HepG2 (cell line): Measurements from ENCODE around the gene EEIG1. TPM values are rescaled to one million over a fixed set of nuclear protein-coding genes. Genes with fewer than 3 reads are reported as not detected.

ENCODE experiments used
- BRD4 ChIP-seq: sonication (generic); formaldehyde crosslinking; IDR thresholded peaks from 2 replicates; pipeline ENCODE4 v1.4.0; 2020; ENCODE audit warnings: missing genetic modification reagents
- HDAC6 ChIP-seq: fragments of 200-600 bp; sonication (generic); IDR thresholded peaks from 2 replicates; pipeline ENCODE4 v1.7.0; 2017; ENCODE audit warnings: mild to moderate bottlenecking, antibody characterized with exemption, low read length, low read depth
- HNF1B ChIP-seq: sonication (generic); formaldehyde crosslinking; IDR thresholded peaks from 2 replicates; pipeline ENCODE4 v1.5.1; 2020; ENCODE audit warnings: mild to moderate bottlenecking, moderate library complexity, missing genetic modification reagents
- HOXA7 ChIP-seq: sonication (generic); formaldehyde crosslinking; IDR thresholded peaks from 2 replicates; pipeline ENCODE4 v1.8.1; 2022; ENCODE audit warnings: mild to moderate bottlenecking, missing genetic modification reagents, moderate library complexity
- NR2C2 ChIP-seq: sonication (generic); formaldehyde crosslinking; IDR thresholded peaks from 2 replicates; pipeline ENCODE4 v1.4.0; 2020; ENCODE audit warnings: missing genetic modification reagents, mild to moderate bottlenecking, moderate library complexity, borderline replicate concordance
- NR2F1 ChIP-seq, 2 experiments: fragments of 450-650 bp in 1 of 2; formaldehyde crosslinking in 1 of 2; IDR thresholded peaks; 2 replicates each; pipeline versions ENCODE4 v1.5.0 to v1.6.1; 2016 to 2020; ENCODE audit warnings: mild to moderate bottlenecking in 1 of 2, missing compliant biosample characterization in 1 of 2, missing genetic modification reagents in 1 of 2, moderate library complexity in 1 of 2
- PCBP1 ChIP-seq: fragments of 200-400 bp; formaldehyde crosslinking; IDR thresholded peaks from 2 replicates; pipeline ENCODE4 v1.6.1; 2017; ENCODE audit warnings: mild to moderate bottlenecking, low read depth, low read length, borderline replicate concordance
- POGK ChIP-seq: sonication (generic); formaldehyde crosslinking; conservative IDR thresholded peaks from 2 replicates; pipeline ENCODE4 v1.8.0; 2022; ENCODE audit warnings: mild to moderate bottlenecking, moderate library complexity, missing genetic modification reagents
- RXRB ChIP-seq: IDR thresholded peaks from 2 replicates; pipeline ENCODE4 v1.6.1; 2016; ENCODE audit warnings: borderline replicate concordance, missing genetic modification reagents, missing compliant biosample characterization
- TRAFD1 ChIP-seq: sonication (generic); formaldehyde crosslinking; IDR thresholded peaks from 2 replicates; pipeline ENCODE4 v1.5.1; 2020; ENCODE audit warnings: missing genetic modification reagents, mild to moderate bottlenecking, borderline replicate concordance
- ZKSCAN8 ChIP-seq: IDR thresholded peaks from 2 replicates; pipeline ENCODE4 v1.6.1; 2016; ENCODE audit warnings: borderline replicate concordance, missing genetic modification reagents, missing compliant biosample characterization
- ZNF17 ChIP-seq: sonication (generic); formaldehyde crosslinking; IDR thresholded peaks from 2 replicates; pipeline ENCODE4 v1.5.0; 2020; ENCODE audit warnings: mild to moderate bottlenecking, missing genetic modification reagents
- ZNF3 ChIP-seq: IDR thresholded peaks from 2 replicates; pipeline ENCODE4 v1.7.0; 2017; ENCODE audit warnings: inconsistent platforms
- ZNF44 ChIP-seq: sonication (generic); formaldehyde crosslinking; IDR thresholded peaks from 2 replicates; pipeline ENCODE4 v1.5.1; 2020; ENCODE audit warnings: mild to moderate bottlenecking, missing genetic modification reagents
- ZNF552 ChIP-seq: sonication (generic); formaldehyde crosslinking; IDR thresholded peaks from 2 replicates; pipeline ENCODE4 v1.9.0; 2022; ENCODE audit warnings: missing genetic modification reagents, mild to moderate bottlenecking, borderline replicate concordance
- ZNF597 ChIP-seq: sonication (generic); formaldehyde crosslinking; IDR thresholded peaks from 2 replicates; pipeline ENCODE4 v1.5.0; 2020; ENCODE audit warnings: missing genetic modification reagents
- ZNF780A ChIP-seq: sonication (generic); formaldehyde crosslinking; IDR thresholded peaks from 2 replicates; pipeline ENCODE4 v1.8.0; 2022; ENCODE audit warnings: mild to moderate bottlenecking, missing genetic modification reagents, moderate library complexity
- polyA plus RNA-seq, 8 experiments: library from polyadenylated mRNA; depleted of rRNA in 3 of 8; stranded (reverse) in 7 of 8; unstranded in 1 of 8; fragments of >200 nt; fragmentation: Illumina TruSeq in 4 of 8; extraction: Trizol in 4 of 8; gene quantifications; 2 replicates each; pipeline versions ENCODE4 v1.2.1 to v1.2.3, GENCODE V29; 2011 to 2016; ENCODE audit warnings: low read depth in 4 of 8, missing spikeins in 1 of 8, mixed read lengths in 1 of 8; ENCODE audit not compliant: insufficient read depth in 1 of 8
- total RNA-seq, 5 experiments: library from RNA; depleted of rRNA; stranded (reverse); fragments of >200 nt; fragmentation: Illumina TruSeq; extraction: Trizol; gene quantifications; 2 replicates each; pipeline ENCODE4 v1.2.3, GENCODE V29; 2016; ENCODE audit warnings: low read depth in 1 of 5

EEIG1 gene
- total and polyA plus RNA-seq, 2 of the 13 experiments (the other 11 are each of a cell fraction or from before 2014, with no cell fraction given) = 16.6 to 25.2 TPM

GRCh38 chr9:127979333-127980059 lies 1.3 kb downstream of the EEIG1 start (continued):
- TF ChIP-seq TRAFD1 (no peak), HNF1B (CRISPR knock-in tag) (peak; percentile 23; the same call in 1 of the 2 replicates), BRD4 (CRISPR knock-in tag) (no peak), NR2F1 (CRISPR knock-in tag; IDR thresholded peaks at IDR 0.05) (no peak), ZNF597 (CRISPR knock-in tag) (no peak), ZNF552 (CRISPR knock-in tag) (no peak), ZNF17 (CRISPR knock-in tag) (no peak), HOXA7 (no peak), NR2C2 (CRISPR knock-in tag) (no peak), POGK (CRISPR knock-in tag) (0 out of 2 replicates have a peak, but pooled peaks have one; percentile 36), ZNF3 (no peak), HDAC6 (no peak), ZNF780A (no peak), PCBP1 (no peak), ZKSCAN8 (CRISPR knock-in tag) (no peak), RXRB (CRISPR knock-in tag) (no peak), ZNF44 (CRISPR knock-in tag) (no peak)
